Measurements from ENCODE around the gene NTMT2.

Gene NTMT2

GRCh38 chr1:170174395-170174794 is 28.6 kb downstream of the NTMT2 start:
- no peak for TF ChIP-seq POLR2A (IDR thresholded peaks at IDR 0.05; ENCODE audit: low read depth, low read length)
- FAIRE-seq (no peak), DNase-seq (ENCODE audit: insufficient read length, low spot score) (no peak)

GRCh38 chr1:170175041-170175440 is 29.3 kb downstream of the NTMT2 start:
- TF ChIP-seq POLR2A (IDR thresholded peaks at IDR 0.05; ENCODE audit: low read depth, low read length) = no peak
- FAIRE-seq (no peak), DNase-seq (ENCODE audit: insufficient read length, low spot score) (no peak)

- no peak for FAIRE-seq
- no peak for TF ChIP-seq POLR2A (IDR thresholded peaks at IDR 0.05; ENCODE audit: low read depth, low read length)
- DNase-seq (ENCODE audit: insufficient read length, low spot score) = no peak
Observed at GRCh38 chr1:170175484-170175883, 29.7 kb downstream of the NTMT2 start.

GRCh38 chr1:170176772-170177171 is 31.0 kb downstream of the NTMT2 start:
- FAIRE-seq = no peak

GRCh38 chr1:170182442-170182841 is 36.7 kb downstream of the NTMT2 start:
- DNase-seq (ENCODE audit: insufficient read length, low spot score) (no peak), FAIRE-seq (no peak)

More at GRCh38 chr1:170176772-170177171, 31.0 kb downstream of the NTMT2 start:
- no peak for TF ChIP-seq POLR2A (IDR thresholded peaks at IDR 0.05; ENCODE audit: low read depth, low read length)
- DNase-seq (ENCODE audit: insufficient read length, low spot score) = no peak

GRCh38 chr1:170192546-170192945 is 46.8 kb downstream of the NTMT2 start:
- no peak for TF ChIP-seq POLR2A (IDR thresholded peaks at IDR 0.05; ENCODE audit: low read depth, low read length)
- no peak for DNase-seq (ENCODE audit: insufficient read length, low spot score)
- no peak for FAIRE-seq

More at GRCh38 chr1:170182442-170182841, 36.7 kb downstream of the NTMT2 start:
- no peak for TF ChIP-seq POLR2A (IDR thresholded peaks at IDR 0.05; ENCODE audit: low read depth, low read length)

- no peak for DNase-seq (ENCODE audit: insufficient read length, low spot score)
- FAIRE-seq = no peak
- TF ChIP-seq POLR2A (IDR thresholded peaks at IDR 0.05; ENCODE audit: low read depth, low read length) = no peak
Observed at GRCh38 chr1:170194451-170194850, 48.7 kb downstream of the NTMT2 start.

- no peak for TF ChIP-seq POLR2A (IDR thresholded peaks at IDR 0.05; ENCODE audit: low read depth, low read length)
- no peak for FAIRE-seq
- DNase-seq (ENCODE audit: insufficient read length, low spot score) = no peak
Observed at GRCh38 chr1:170196490-170197236, 50.9 kb downstream of the NTMT2 start.

- DNase-seq (ENCODE audit: insufficient read length, low spot score) (no peak), FAIRE-seq (no peak)
- no peak for TF ChIP-seq POLR2A (IDR thresholded peaks at IDR 0.05; ENCODE audit: low read depth, low read length)
Observed at GRCh38 chr1:170198090-170198489, 52.3 kb downstream of the NTMT2 start.

GRCh38 chr1:170198584-170198983 is 52.8 kb downstream of the NTMT2 start:
- TF ChIP-seq POLR2A (IDR thresholded peaks at IDR 0.05; ENCODE audit: low read depth, low read length) = no peak
- FAIRE-seq = no peak

GRCh38 chr1:170200161-170200560 is 54.4 kb downstream of the NTMT2 start:
- DNase-seq (ENCODE audit: insufficient read length, low spot score) (no peak), FAIRE-seq (no peak)
- TF ChIP-seq POLR2A (IDR thresholded peaks at IDR 0.05; ENCODE audit: low read depth, low read length) = no peak

More at GRCh38 chr1:170198584-170198983, 52.8 kb downstream of the NTMT2 start:
- DNase-seq (ENCODE audit: insufficient read length, low spot score) = no peak

- FAIRE-seq (no peak), DNase-seq (ENCODE audit: insufficient read length, low spot score) (no peak)
- no peak for TF ChIP-seq POLR2A (IDR thresholded peaks at IDR 0.05; ENCODE audit: low read depth, low read length)
Observed at GRCh38 chr1:170200621-170201397, 55.0 kb downstream of the NTMT2 start.

GRCh38 chr1:170203693-170204092 is 57.9 kb downstream of the NTMT2 start:
- no peak for DNase-seq (ENCODE audit: insufficient read length, low spot score)
- FAIRE-seq = no peak
- no peak for TF ChIP-seq POLR2A (IDR thresholded peaks at IDR 0.05; ENCODE audit: low read depth, low read length)

GRCh38 chr1:170204121-170204520 is 58.4 kb downstream of the NTMT2 start:
- no peak for TF ChIP-seq POLR2A (IDR thresholded peaks at IDR 0.05; ENCODE audit: low read depth, low read length)
- DNase-seq (ENCODE audit: insufficient read length, low spot score) = no peak
- FAIRE-seq = no peak

GRCh38 chr1:170205301-170205700 is 59.5 kb downstream of the NTMT2 start:
- DNase-seq (ENCODE audit: insufficient read length, low spot score) (no peak), FAIRE-seq (no peak)
- no peak for TF ChIP-seq POLR2A (IDR thresholded peaks at IDR 0.05; ENCODE audit: low read depth, low read length)
